ENCODE results near the gene DNAH2.
A peak's percentile ranks its signal among the peaks of the same experiment; 100 is the strongest.

Gene DNAH2

DNA sequence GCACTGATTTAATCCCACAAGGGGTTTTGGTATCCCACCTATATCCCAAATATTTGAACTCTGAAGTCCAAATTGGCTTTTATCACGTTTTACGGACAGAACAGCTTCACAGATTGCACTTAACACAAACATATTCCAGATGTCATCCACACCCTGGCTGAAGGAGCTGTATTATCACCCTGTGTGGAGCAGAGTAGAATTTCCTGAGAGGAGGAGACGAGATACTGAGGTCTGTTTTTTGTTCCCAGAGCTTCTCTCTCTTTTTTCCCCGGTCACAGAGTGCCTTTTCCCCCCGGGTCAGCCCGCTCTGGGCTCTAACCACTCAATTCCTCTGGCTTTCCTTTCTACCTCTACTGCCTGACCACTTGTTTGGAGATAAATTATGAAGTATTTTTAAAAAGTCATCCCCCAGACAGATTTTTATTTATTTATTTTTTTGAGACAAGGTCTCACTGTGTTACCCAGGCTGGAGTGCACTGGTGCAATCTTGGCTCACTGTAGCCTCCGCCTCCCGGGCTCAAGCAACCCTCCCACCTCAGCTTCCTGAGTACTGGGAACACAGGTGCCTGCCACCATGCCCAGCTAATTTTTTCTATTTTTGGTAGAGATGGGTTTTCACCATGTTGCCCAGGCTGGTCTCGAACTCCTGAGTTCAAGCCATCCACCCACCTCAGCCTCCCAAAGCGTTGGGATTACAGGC is 30.7 kb downstream of the DNAH2 start (continued):
- TF ChIP-seq ZNF514 (tag by site-specific recombination; IDR thresholded peaks at IDR 0.05) (no peak), PRDM1 (tag by site-specific recombination; IDR thresholded peaks at IDR 0.05) (no peak), ZNF335 (tag by site-specific recombination; conservative IDR thresholded peaks at IDR 0.05) (peak; percentile 55), ZNF629 (tag by site-specific recombination; IDR thresholded peaks at IDR 0.05) (0 out of 2 replicates have a peak, but pooled peaks have one; percentile 4), ZBTB8A (tag by site-specific recombination; IDR thresholded peaks at IDR 0.05) (no peak), ZNF548 (tag by site-specific recombination; IDR thresholded peaks at IDR 0.05) (no peak), KLF9 (tag by site-specific recombination; IDR thresholded peaks at IDR 0.05; ENCODE audit: low read depth) (no peak), ZNF280D (tag by site-specific recombination; IDR thresholded peaks at IDR 0.05) (no peak)
- TF ChIP-seq, protein P1, sequence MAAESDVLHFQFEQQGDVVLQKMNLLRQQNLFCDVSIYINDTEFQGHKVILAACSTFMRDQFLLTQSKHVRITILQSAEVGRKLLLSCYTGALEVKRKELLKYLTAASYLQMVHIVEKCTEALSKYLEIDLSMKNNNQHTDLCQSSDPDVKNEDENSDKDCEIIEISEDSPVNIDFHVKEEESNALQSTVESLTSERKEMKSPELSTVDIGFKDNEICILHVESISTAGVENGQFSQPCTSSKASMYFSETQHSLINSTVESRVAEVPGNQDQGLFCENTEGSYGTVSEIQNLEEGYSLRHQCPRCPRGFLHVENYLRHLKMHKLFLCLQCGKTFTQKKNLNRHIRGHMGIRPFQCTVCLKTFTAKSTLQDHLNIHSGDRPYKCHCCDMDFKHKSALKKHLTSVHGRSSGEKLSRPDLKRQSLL (tag by site-specific recombination; IDR thresholded peaks at IDR 0.05) = no peak

- Histone ChIP-seq H3K4me1 (ENCODE audit: control insufficient read depth, insufficient read depth, low read length) (peaks cover 22% of the 10 kb centered on the region), H3K36me3 (ENCODE audit: control insufficient read depth in 2 of 2, insufficient read depth in 1 of 2, low read length in 2 of 2) (no peaks in the 10 kb centered on the region; a peak in 1 of 3 replicates), H3K27ac (ENCODE audit: extremely low read depth, low read depth, low read length) (no peak overlapping the region), H3K9me3 (ENCODE audit: control insufficient read depth, insufficient read depth, low read depth, low read length) (no peaks in the 10 kb centered on the region), H3K4me3 (ENCODE audit: low read depth, low read length) (no peak overlapping the region)
- TF ChIP-seq ZNF624 (tag by site-specific recombination; IDR thresholded peaks at IDR 0.05) (peak; percentile 100), ZNF366 (tag by site-specific recombination; conservative IDR thresholded peaks at IDR 0.05) (peak; percentile 31; the same call in 1 of the 2 replicates), SETDB1 (IDR thresholded peaks at IDR 0.05; ENCODE audit: insufficient read length, low read length) (peak; percentile 96), ZNF280D (tag by site-specific recombination; IDR thresholded peaks at IDR 0.05) (0 out of 2 replicates have a peak, but pooled peaks have one; percentile 48), FEZF1 (tag by site-specific recombination; IDR thresholded peaks at IDR 0.05) (peak; percentile 62), ZNF184 (tag by site-specific recombination; IDR thresholded peaks at IDR 0.05) (0 out of 2 replicates have a peak, but pooled peaks have one; percentile 21), ZFHX2 (tag by site-specific recombination; conservative IDR thresholded peaks at IDR 0.05) (no peak), TRIM28 (IDR thresholded peaks at IDR 0.05; ENCODE audit: borderline replicate concordance, low read length) (peak; percentile 69)
- TF ChIP-seq, protein P2, sequence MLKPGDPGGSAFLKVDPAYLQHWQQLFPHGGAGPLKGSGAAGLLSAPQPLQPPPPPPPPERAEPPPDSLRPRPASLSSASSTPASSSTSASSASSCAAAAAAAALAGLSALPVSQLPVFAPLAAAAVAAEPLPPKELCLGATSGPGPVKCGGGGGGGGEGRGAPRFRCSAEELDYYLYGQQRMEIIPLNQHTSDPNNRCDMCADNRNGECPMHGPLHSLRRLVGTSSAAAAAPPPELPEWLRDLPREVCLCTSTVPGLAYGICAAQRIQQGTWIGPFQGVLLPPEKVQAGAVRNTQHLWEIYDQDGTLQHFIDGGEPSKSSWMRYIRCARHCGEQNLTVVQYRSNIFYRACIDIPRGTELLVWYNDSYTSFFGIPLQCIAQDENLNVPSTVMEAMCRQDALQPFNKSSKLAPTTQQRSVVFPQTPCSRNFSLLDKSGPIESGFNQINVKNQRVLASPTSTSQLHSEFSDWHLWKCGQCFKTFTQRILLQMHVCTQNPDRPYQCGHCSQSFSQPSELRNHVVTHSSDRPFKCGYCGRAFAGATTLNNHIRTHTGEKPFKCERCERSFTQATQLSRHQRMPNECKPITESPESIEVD (tag by site-specific recombination; IDR thresholded peaks at IDR 0.05) = peak; percentile 65
- TF ChIP-seq, protein P3, sequence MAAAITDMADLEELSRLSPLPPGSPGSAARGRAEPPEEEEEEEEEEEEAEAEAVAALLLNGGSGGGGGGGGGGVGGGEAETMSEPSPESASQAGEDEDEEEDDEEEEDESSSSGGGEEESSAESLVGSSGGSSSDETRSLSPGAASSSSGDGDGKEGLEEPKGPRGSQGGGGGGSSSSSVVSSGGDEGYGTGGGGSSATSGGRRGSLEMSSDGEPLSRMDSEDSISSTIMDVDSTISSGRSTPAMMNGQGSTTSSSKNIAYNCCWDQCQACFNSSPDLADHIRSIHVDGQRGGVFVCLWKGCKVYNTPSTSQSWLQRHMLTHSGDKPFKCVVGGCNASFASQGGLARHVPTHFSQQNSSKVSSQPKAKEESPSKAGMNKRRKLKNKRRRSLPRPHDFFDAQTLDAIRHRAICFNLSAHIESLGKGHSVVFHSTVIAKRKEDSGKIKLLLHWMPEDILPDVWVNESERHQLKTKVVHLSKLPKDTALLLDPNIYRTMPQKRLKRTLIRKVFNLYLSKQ (tag by site-specific recombination; IDR thresholded peaks at IDR 0.05; ENCODE audit: borderline replicate concordance) = no peak
- CTCF ChIA-PET = interaction anchor here (0.6 kb wide), 1 partner anchor 729 kb away, joined by 3 read pairs; no protein-coding TSS in a partner anchor
- POLR2A ChIA-PET = no interaction called here
Observed at GRCh38 chr17:7750321-7750821, 32.8 kb downstream of the DNAH2 start.

Measured in HEK293 (cell line).